ENCODE data around the gene LTV1.

Gene LTV1

DNA sequence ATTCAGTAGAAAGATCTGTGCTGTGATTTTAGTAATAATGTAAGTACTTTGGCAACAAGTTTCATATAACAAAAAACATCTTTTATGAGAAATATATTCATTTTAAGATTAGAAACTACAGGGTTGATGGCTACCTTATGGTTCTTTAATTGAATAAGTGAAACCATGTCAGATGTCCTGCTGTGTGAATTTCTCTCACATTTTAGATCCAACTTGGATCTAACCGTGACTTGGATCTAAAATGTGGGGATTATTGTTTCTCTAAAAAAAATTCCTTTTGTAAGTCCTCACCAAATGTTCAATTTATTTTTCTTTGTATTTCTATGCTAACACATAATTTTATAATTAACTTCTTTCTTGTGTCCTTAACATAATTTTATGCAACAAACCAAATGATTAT lies 51.5 kb downstream of the LTV1 start:
- DNase-seq (ENCODE audit: low read depth) = no peak

DNA sequence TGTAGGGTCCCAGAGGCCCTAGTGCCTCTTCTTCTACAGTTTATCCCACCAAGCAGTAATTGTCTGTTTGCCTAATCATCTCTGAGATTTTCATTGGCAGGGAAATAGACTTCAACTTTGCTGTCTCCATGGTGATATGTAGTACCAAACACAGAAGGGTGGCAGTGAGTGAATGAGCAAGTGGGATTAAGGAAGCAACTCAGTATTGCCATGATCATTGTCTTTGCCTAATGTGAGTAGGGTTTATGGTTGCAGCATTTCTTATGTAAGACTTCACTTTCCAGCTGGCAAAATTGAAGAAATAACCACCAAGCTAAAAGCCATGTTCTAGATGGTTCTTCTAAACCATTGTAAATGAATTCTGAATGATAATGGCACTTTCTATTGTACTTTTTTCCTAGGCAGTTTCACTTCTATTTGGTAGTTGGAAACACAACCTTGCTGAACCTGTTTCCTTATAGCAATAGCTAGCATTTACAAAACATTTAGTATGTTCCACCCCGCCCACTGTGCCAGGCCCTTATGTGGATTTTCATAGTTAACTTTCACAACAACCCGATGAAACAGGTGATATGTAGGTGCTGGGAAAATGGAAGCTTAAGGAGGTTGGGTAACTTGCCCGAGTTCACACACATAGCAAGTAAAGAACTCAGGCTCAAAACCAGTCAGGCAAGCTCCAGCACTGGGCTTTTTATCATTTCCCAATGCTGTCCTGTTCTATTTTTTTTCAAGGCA lies 53.2 kb downstream of the LTV1 start:
- no peak for DNase-seq (ENCODE audit: low read depth)

DNA sequence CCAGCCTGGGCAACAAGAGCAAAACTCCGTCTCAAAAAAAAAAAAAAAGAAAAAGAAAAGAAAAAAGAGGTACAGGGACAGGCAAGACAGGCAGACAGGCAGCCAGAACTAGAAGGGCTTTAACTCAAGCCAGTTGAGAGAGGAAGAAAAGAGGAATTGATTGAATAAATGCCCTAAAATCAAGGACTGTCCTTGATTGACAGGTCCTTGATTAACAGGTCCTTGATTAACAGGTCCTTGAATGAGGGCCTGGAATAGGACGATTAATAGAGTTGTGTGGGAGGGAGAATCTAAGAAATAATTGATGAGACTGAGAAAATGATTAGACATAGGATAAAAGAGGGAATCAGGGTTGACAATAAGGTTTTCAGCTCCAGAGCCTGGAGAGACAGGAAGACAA lies 57.2 kb downstream of the LTV1 start:
- DNase-seq (ENCODE audit: low read depth) = no peak

DNA sequence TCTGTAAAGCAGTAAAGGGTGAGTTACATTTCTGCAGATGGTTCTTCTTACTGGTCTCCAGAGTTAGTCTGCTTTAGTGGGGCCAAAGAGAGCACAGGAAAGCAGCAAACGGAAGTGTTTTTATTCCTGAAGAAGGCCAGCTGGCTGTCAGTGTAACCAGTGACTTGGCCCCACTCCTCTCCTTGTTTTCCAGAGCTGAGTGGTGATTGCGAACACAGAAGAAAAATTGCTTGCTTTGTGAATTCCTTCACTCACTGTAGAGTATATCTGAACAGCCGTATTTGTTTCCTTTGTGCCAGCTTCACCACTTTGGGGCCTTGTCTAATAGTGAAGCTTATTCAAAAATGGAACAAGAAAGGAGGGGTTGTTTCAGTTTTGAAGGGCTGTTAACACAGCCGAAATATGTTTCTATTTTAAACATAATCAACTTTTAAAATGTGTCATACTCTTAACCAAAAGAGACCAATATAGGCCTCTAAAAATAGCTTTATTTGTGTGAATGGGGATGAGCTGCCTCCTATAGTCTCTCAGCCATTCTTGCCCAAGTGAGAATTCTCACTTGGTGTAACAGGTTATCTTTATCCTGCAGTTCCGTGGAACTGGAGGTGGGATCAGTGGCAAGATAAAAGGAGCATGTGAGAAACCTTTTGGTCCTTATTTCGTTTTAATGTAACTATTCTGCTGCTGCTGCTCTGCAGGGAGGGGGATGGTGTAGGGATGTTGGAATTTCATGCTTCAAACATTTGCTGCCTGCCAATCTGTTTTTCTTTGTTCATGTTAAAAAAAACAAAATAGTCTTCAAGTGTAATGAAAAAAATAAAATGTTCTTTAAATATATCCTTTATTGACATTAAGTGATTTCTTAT lies 59.0 kb downstream of the LTV1 start:
- DNase-seq (ENCODE audit: low read depth) = no peak

DNA sequence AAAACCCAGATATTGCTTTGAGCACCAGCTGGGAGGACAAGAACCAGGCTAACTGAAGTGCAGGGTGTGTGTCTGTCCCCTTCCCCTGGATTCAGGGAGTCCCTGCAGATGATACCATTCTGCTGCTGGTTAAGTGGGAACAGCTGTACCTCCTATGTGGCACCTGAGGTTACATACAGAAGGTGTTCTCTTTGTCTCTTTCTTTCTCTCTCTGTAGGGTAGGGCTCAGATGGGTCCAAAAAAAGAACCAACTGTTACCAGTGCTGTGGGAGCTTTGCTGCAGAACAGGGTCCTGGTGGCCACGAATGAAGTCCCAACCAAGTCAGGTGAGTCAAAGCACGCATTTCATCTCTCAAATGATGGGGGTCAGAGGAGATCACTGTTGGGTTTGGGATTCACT lies 59.7 kb downstream of the LTV1 start:
- DNase-seq (ENCODE audit: low read depth) = no peak

DNA sequence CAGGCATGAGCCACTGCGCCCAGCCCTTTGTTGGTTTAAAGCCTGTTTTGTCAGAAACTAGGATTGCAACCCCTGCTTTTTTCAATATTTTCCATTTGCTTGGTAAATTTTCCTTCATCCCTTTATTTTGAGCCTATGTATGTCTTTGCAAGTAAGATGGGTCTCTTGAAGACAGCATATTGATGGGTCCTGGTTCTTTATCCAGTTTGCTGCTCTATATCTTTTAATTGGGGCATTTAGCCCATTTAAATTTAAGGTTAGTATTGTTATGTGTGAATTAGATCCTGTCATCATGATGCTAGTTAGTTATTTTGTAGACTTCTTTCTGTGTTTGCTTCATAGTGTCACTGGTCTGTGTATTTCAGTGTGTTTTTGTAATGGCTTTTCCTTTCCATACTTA lies 67.9 kb downstream of the LTV1 start:
- DNase-seq (ENCODE audit: low read depth) = no peak

DNA sequence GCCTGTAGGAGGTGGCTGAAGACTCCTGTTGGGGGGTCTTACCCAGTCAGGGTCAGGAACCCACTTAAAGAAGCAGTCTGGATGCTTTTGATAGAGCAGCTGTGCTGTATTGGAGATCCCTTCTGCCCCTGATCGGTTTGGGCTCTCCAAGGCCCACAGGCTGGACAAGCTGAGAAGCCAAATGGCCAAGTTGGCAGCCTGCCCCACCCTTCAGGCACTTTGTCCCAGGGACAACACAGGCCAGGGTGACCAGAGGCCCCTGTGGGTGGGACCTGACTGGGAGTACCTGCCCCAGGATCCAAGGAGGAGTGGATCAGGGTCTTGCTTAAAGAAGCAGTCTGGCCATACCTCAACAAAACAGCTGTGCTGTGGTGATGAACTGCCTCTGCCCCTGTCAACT lies 69.5 kb downstream of the LTV1 start:
- no peak for DNase-seq (ENCODE audit: low read depth)

Data from activated T-helper 1 cell treated with Interleukin-2 at 50 U/mL for 16 hours (primary cell).